H54 (cell line): ENCODE results near the gene KCNJ9.

Experiments used
- DNase-seq: peaks from one replicate; pipeline ENCODE4 v3.0.0; 2011; ENCODE audit warnings: low spot score, mixed read lengths; ENCODE audit not compliant: insufficient read length
- FAIRE-seq: peaks from 3 replicates; lab custom pipeline; 2011; peaks lifted over from hg19 to GRCh38; lab: Jason Lieb, UNC
- POLR2A ChIP-seq: IDR thresholded peaks from 2 replicates; pipeline ENCODE4 v1.6.1; 2011; ENCODE audit warnings: low read depth, mild to moderate bottlenecking, low read length

The KCNJ9 gene

DNA sequence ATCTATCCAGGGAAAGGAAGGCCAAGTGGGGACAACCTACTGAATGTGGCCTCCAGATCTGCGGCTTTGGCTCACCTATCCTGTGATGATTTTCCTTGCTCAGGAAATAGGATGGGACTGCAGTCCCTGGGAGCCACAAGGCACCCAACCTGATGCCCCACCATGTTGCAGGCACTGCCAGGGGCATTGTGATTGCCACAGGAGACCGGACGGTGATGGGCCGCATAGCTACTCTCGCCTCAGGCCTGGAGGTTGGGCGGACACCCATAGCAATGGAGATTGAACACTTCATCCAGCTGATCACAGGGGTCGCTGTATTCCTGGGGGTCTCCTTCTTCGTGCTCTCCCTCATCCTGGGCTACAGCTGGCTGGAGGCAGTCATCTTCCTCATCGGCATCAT lies 46.0 kb downstream of the KCNJ9 start:
- FAIRE-seq (no peak), DNase-seq (no peak)
- TF ChIP-seq POLR2A = no peak

DNA sequence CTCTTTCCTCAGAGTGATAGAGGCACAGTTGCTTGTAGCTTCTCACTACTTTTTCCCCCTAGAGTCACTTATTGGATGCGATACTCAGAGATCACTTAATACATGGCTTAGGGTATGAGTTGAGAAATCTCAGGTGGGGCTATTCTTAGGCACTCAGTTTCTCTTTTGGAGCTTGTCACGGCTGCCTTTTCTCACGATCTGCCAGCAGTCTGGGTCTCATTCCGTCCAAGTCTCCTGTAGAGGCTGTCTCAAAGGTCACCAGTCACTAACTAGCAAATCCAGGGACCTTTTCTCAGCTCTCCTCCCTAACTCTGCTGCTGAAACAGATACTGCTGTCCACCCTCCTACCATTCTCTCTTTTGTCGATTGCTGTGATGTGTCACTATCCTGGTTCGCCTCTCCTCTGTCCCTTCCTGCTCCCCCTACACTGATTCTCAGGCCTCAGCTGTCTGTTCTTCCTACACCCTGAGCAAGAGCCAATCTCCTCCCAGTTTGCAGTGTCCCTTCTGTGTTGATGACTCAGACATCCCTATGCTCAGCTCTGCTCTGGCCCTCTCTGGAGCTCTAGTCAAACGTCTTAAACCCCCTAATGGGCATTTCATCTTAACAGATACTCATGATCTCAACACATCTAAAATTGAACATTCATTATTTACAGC lies 46.7 kb downstream of the KCNJ9 start:
- peak; percentile 71 for DNase-seq
- FAIRE-seq = no peak

GRCh38 chr1:160128636-160129035 lies 47.3 kb downstream of the KCNJ9 start:
- no peak for TF ChIP-seq POLR2A
- no peak for DNase-seq
- FAIRE-seq = no peak

More for the DNA sequence above, 46.7 kb downstream of the KCNJ9 start:
- TF ChIP-seq POLR2A = no peak

GRCh38 chr1:160129046-160129445 lies 47.7 kb downstream of the KCNJ9 start:
- peak; percentile 69 for DNase-seq
- no peak for TF ChIP-seq POLR2A
- FAIRE-seq = no peak

- FAIRE-seq (no peak), DNase-seq (no peak)
- no peak for TF ChIP-seq POLR2A
Measured at GRCh38 chr1:160129558-160129957, 48.2 kb downstream of the KCNJ9 start.

DNA sequence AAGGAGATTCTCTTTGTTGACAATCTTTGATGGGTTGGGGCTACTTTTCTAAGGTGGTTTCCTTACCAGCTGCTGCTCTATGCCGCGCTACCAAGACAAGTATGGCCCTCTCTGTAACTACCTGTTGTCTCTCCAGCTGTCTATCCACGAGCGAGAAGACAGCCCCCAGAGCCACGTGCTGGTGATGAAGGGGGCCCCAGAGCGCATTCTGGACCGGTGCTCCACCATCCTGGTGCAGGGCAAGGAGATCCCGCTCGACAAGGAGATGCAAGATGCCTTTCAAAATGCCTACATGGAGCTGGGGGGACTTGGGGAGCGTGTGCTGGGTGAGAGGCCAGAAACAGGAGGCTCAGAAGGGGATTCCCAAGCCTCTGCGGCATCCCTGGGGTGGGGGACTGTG lies 48.6 kb downstream of the KCNJ9 start:
- no peak for TF ChIP-seq POLR2A
- no peak for FAIRE-seq
- DNase-seq = no peak

GRCh38 chr1:160130486-160130885 lies 49.1 kb downstream of the KCNJ9 start:
- DNase-seq = no peak
- TF ChIP-seq POLR2A = no peak
- FAIRE-seq = no peak

GRCh38 chr1:160130939-160131338 lies 49.6 kb downstream of the KCNJ9 start:
- TF ChIP-seq POLR2A = no peak
- DNase-seq = no peak
- FAIRE-seq = no peak

- DNase-seq (no peak), FAIRE-seq (no peak)
- no peak for TF ChIP-seq POLR2A
Measured at GRCh38 chr1:160131803-160132565, 50.6 kb downstream of the KCNJ9 start.

- no peak for FAIRE-seq
- DNase-seq = no peak
- no peak for TF ChIP-seq POLR2A
Measured at GRCh38 chr1:160133990-160134770, 52.8 kb downstream of the KCNJ9 start.

DNA sequence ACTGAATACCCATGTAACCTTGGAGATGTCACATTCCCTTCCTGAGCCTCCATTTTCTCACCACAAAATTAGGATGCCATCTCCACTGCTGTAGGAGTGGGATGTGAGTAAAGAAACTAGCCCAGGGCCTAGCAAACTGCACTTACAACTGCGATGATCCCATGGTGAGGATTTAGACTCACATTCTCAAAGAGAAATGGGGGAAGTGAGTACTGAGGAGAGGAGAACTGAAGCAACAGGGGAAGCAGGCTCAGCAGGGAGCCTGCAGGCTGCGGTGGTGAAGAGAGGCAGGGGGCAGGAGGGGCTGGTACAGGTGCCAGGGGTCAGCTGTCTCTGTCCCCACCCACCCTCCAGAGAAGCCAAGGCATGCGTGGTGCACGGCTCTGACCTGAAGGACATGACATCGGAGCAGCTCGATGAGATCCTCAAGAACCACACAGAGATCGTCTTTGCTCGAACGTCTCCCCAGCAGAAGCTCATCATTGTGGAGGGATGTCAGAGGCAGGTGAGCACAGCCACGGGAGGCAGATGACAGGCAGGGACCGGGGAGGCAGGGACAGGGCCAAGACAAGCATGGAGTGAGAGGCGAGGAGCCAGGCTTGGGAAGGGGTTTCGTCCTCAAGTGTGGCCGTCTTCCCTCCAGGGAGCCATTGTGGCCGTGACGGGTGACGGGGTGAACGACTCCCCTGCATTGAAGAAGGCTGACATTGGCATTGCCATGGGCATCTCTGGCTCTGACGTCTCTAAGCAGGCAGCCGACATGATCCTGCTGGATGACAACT lies 53.6 kb downstream of the KCNJ9 start:
- no peak for TF ChIP-seq POLR2A
- FAIRE-seq = no peak

DNA sequence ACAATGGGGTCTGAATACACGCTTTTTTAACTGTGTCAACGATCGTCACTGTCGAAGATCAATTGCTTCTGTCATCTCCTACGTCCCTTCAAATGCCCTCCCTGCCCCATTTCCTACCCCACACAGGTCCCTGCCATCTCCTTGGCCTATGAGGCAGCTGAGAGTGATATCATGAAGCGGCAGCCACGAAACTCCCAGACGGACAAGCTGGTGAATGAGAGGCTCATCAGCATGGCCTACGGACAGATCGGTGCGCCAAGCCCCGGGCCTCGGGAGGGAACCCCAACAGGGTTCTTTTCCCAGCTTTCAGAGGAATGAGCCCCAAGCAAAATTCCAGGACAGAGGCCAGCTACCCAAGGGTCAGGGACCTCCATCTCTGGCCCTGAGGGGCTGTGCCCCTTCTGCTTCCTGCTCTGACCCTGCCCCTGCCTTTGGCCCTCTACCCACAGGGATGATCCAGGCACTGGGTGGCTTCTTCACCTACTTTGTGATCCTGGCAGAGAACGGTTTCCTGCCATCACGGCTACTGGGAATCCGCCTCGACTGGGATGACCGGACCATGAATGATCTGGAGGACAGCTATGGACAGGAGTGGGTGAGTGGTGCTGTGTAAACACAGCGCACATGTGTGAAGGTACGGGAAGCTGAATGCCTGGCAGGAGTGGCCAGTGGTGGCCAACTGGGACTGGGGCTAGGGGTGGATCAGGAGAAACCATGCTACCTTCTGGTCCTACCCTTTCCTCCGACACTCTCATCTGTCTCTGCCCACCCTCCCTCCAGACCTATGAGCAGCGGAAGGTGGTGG lies 55.0 kb downstream of the KCNJ9 start:
- TF ChIP-seq POLR2A = no peak
- DNase-seq (no peak), FAIRE-seq (no peak)

More for the DNA sequence above, 53.6 kb downstream of the KCNJ9 start:
- no peak for DNase-seq

GRCh38 chr1:160136926-160137200 lies 55.5 kb downstream of the KCNJ9 start:
- no peak for TF ChIP-seq POLR2A
- no peak for FAIRE-seq
- DNase-seq = no peak
